Central memory CD4-positive, alpha-beta T cell (primary cell): ENCODE data around the gene TUBA1C.
"Not testable (repeated sequence)": the region's sequence is repeated elsewhere in the genome, so short reads cannot be mapped to it uniquely, and the experiment has no call there.

Experiments
- DNase-seq: peaks from one replicate; pipeline ENCODE4 v3.0.0; 2022

TUBA1C gene

GRCh38 chr12:49283541-49284429, 18.9 kb downstream of the TUBA1C start:
- DNase-seq, result no peak

GRCh38 chr12:49284672-49285071, 19.8 kb downstream of the TUBA1C start:
- DNase-seq, result no peak

- no peak for DNase-seq
These were observed 23.0 kb downstream of the TUBA1C start for GRCh38 chr12:49287876-49288275.

GRCh38 chr12:49288412-49288853, 23.6 kb downstream of the TUBA1C start:
- peak; percentile 63 for DNase-seq

- DNase-seq, result no peak
These were observed 24.2 kb downstream of the TUBA1C start for GRCh38 chr12:49288922-49289555.

- no peak for DNase-seq
These were observed 27.8 kb downstream of the TUBA1C start for GRCh38 chr12:49292729-49293055.

- no peak for DNase-seq
These were observed 28.4 kb downstream of the TUBA1C start for GRCh38 chr12:49293056-49293956.

- no peak for DNase-seq
These were observed 29.4 kb downstream of the TUBA1C start for GRCh38 chr12:49294086-49294803.

- DNase-seq, result no peak
These were observed 29.9 kb downstream of the TUBA1C start for GRCh38 chr12:49294804-49295081.

- no peak for DNase-seq
These were observed 30.4 kb downstream of the TUBA1C start, which contains the start of gene PRPH for GRCh38 chr12:49295082-49295936. Gene PRPH, plus strand, starts transcription at chr12:49295147. Its CDS starts 54 bp downstream, at chr12:49295201.

GRCh38 chr12:49296034-49296835, 31.4 kb downstream of the TUBA1C start:
- DNase-seq, result peak; percentile 53

GRCh38 chr12:49296836-49297694, 32.2 kb downstream of the TUBA1C start:
- no peak for DNase-seq

- no peak for DNase-seq
These were observed 32.8 kb downstream of the TUBA1C start for GRCh38 chr12:49297695-49298060.

- DNase-seq, result no peak
These were observed 33.3 kb downstream of the TUBA1C start for GRCh38 chr12:49298160-49298559.

- no peak for DNase-seq
These were observed 36.9 kb downstream of the TUBA1C start for GRCh38 chr12:49301760-49302159.

- no peak for DNase-seq
These were observed 39.3 kb downstream of the TUBA1C start for GRCh38 chr12:49304161-49304560.

- no peak for DNase-seq
These were observed 41.1 kb downstream of the TUBA1C start for GRCh38 chr12:49305762-49306510.

GRCh38 chr12:49309386-49309785, 44.5 kb downstream of the TUBA1C start:
- DNase-seq, result no peak

- DNase-seq, result not testable (repeated sequence)
These were observed 45.6 kb downstream of the TUBA1C start for GRCh38 chr12:49310451-49311000.
